GM12873 (cell line): ENCODE measurements around the gene NRXN3.

Source experiments
- TF ChIP-seq, protein P1 (sequence below): IDR thresholded peaks from 2 replicates; pipeline ENCODE4 v1.5.1; 2012; ENCODE audit warnings: low read depth, mild to moderate bottlenecking, moderate library complexity, low read length, control low read depth; ENCODE audit not compliant: insufficient read depth; ENCODE audit errors: missing control alignments

Gene NRXN3

GRCh38 chr14:78254911-78255461 is 84.8 kb downstream of the NRXN3 start:
- TF ChIP-seq, protein P1, sequence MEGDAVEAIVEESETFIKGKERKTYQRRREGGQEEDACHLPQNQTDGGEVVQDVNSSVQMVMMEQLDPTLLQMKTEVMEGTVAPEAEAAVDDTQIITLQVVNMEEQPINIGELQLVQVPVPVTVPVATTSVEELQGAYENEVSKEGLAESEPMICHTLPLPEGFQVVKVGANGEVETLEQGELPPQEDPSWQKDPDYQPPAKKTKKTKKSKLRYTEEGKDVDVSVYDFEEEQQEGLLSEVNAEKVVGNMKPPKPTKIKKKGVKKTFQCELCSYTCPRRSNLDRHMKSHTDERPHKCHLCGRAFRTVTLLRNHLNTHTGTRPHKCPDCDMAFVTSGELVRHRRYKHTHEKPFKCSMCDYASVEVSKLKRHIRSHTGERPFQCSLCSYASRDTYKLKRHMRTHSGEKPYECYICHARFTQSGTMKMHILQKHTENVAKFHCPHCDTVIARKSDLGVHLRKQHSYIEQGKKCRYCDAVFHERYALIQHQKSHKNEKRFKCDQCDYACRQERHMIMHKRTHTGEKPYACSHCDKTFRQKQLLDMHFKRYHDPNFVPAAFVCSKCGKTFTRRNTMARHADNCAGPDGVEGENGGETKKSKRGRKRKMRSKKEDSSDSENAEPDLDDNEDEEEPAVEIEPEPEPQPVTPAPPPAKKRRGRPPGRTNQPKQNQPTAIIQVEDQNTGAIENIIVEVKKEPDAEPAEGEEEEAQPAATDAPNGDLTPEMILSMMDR = no peak

GRCh38 chr14:78259831-78260230 is 89.7 kb downstream of the NRXN3 start:
- TF ChIP-seq, protein P1 = no peak

DNA sequence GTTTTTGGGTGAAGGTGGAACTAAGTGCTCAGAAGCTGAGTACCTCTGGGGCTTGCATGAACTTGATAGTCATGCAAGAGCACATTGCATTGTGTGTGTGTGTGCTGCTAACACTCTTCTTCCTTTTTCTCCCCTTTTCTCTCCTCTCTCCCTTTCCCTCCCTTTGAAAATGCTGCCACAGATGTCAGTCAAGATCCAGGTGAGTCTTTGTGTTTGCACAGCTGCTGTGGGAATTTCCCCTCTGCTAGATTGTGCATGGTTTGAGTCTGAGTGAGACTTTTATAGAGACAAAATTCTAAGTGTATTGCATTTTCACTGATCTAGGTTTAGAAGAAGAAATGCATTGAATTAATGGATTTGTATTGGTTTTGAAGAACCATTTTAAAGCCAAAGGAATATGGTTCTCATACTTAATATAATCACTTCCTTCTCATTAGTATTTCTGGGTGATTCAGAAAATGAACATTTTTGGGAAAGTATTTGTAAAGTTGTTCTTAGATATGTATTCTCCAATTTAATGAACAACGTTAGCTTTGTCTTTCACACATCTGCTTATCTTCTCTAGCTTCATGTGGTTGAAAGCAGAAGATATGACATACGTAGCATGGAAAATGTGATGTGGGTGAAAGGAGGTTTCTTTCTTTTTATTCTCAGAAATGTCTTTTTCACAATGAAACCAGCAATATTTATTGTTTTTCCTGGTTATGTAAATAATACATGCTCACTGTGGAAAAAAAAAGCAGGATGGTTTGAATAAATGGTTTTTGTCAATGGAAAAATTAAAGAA is 108.5 kb downstream of the NRXN3 start:
- TF ChIP-seq, protein P1 = no peak

DNA sequence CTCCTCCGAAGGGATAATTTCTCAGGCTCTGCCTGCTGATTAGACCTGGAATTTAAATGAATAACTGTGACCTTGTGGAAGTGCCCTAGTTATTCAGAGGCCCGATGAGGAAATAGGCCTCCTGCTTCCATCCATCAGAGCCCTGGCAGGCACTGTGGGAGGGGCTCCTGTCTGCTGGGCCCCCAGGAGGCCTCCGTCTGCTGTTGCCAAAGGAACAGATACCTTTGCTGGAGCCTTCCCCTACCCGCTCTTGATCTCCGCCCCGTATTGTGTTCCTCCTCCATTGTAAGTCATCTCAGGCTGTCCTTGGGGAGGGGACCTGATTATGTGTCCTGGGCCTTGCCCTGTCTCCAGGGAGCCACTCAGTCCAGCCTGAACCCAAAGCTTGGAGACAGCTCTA is 112.3 kb downstream of the NRXN3 start:
- TF ChIP-seq, protein P1 = no peak

DNA sequence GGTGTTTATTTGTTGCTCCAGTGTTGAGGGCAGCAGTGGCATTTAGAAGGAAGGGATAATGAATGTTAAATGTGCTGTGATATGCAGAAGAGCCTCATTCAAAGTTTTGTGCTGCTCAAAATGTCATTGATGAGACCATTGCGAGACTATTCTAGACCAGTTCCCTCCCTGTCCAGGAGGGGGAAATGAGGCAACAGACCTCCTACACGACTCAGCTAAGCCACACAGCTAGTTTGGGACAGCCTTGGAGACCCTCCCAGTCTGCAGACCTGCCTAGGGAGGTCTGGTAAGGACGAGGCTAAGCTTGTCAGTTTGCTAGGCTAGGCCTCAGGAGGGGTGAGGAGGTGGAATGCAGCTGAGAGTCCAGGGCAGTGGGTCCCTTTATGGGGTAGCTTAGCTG is 116.0 kb downstream of the NRXN3 start:
- TF ChIP-seq, protein P1 = peak; percentile 7

- TF ChIP-seq, protein P1 = no peak
These were observed 121.8 kb downstream of the NRXN3 start for GRCh38 chr14:78292003-78292402.

DNA sequence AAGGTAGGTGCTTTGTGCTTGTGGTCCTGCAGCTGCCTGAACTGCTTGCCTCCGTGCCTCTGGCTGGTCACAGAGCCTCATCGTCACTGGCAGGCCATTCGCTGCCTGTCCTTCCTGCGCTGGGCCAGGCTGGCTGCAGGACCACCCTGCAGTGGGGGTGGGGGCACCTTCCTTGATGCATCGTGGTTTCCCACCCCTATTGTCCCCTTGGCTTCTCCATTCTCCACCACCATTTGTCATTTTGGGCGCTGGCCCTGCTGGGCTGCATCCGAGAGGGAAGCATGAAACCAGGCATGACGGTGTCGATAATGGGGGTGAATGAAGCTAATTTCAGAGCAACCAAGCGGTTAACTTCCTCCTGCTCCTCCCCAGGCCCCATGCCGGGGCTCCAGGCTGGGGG is 127.7 kb downstream of the NRXN3 start:
- TF ChIP-seq, protein P1 = no peak
